SK-N-SH treated with all-trans-retinoic acid at 6 μM for 48 hours (cell line): ENCODE results near the gene KLF11.

Source experiments
- ATAC-seq: fragments of 200-7000 bp; cut with Tn5 transposase; 3 replicates; pipeline ENCODE4 v1.9.1; 2020; ENCODE audit warnings: mild to moderate bottlenecking, moderate library complexity
- ARNTL ChIP-seq: fragments of 450-650 bp; formaldehyde crosslinking; IDR thresholded peaks from 2 replicates; pipeline ENCODE4 v1.5.0; 2020; ENCODE audit warnings: low read depth, mild to moderate bottlenecking, moderate library complexity, borderline replicate concordance
- BACH2 ChIP-seq: fragments of 250-450 bp; sonication (Bioruptor Pico); IDR thresholded peaks from 2 replicates; pipeline ENCODE4 v1.9.0; 2021; ENCODE audit warnings: mild to moderate bottlenecking, borderline replicate concordance
- CSDC2 ChIP-seq: fragments of 250-450 bp; sonication (Bioruptor Pico); IDR thresholded peaks from 2 replicates; pipeline ENCODE4 v1.5.0; 2020; ENCODE audit warnings: mild to moderate bottlenecking, moderate library complexity
- ESRRG ChIP-seq: fragments of 250-450 bp; sonication (Bioruptor Pico); IDR thresholded peaks from 2 replicates; pipeline ENCODE4 v1.6.1; 2021; ENCODE audit warnings: mild to moderate bottlenecking
- GLIS3 ChIP-seq: fragments of 250-450 bp; sonication (Bioruptor Pico); IDR thresholded peaks from 2 replicates; pipeline ENCODE4 v1.5.0; 2020; ENCODE audit warnings: mild to moderate bottlenecking, moderate library complexity
- OSR1 ChIP-seq: fragments of 250-450 bp; sonication (Bioruptor Pico); IDR thresholded peaks from 2 replicates; pipeline ENCODE4 v1.8.0; 2022; ENCODE audit warnings: moderate library complexity, mild to moderate bottlenecking, inconsistent platforms
- PATZ1 ChIP-seq: fragments of 250-450 bp; sonication (Bioruptor Pico); IDR thresholded peaks from 2 replicates; pipeline ENCODE4 v1.8.0; 2020; ENCODE audit warnings: mild to moderate bottlenecking, moderate library complexity, borderline replicate concordance
- PPARA ChIP-seq: fragments of 250-450 bp; sonication (Bioruptor Pico); IDR thresholded peaks from 2 replicates; pipeline ENCODE4 v1.5.0; 2020; ENCODE audit warnings: mild to moderate bottlenecking, borderline replicate concordance
- RARB ChIP-seq: fragments of 250-450 bp; sonication (Bioruptor Pico); IDR thresholded peaks from 2 replicates; pipeline ENCODE4 v1.8.0; 2021; ENCODE audit warnings: mild to moderate bottlenecking, moderate library complexity
- SNAI2 ChIP-seq: fragments of 250-450 bp; sonication (Bioruptor Pico); IDR thresholded peaks from 2 replicates; pipeline ENCODE4 v1.5.0; 2020; ENCODE audit warnings: mild to moderate bottlenecking, moderate library complexity
- TCF4 ChIP-seq: fragments of 250-450 bp; sonication (Bioruptor Pico); IDR thresholded peaks from 2 replicates; pipeline ENCODE4 v1.8.0; 2021; ENCODE audit warnings: mild to moderate bottlenecking, moderate library complexity, borderline replicate concordance
- TSHZ2 ChIP-seq: fragments of 250-450 bp; sonication (Bioruptor Pico); IDR thresholded peaks from 2 replicates; pipeline ENCODE4 v1.5.0; 2020; ENCODE audit warnings: mild to moderate bottlenecking, moderate library complexity
- ZC3H10 ChIP-seq: fragments of 250-450 bp; sonication (Bioruptor Pico); IDR thresholded peaks from 2 replicates; pipeline ENCODE4 v1.5.1; 2021; ENCODE audit warnings: mild to moderate bottlenecking, moderate library complexity
- ZFP3 ChIP-seq: fragments of 250-450 bp; sonication (Bioruptor Pico); IDR thresholded peaks from 2 replicates; pipeline ENCODE4 v1.5.0; 2020; ENCODE audit warnings: mild to moderate bottlenecking, moderate library complexity
- ZFP30 ChIP-seq: fragments of 450-650 bp; formaldehyde crosslinking; IDR thresholded peaks from 2 replicates; pipeline ENCODE4 v1.5.0; 2022; ENCODE audit warnings: mild to moderate bottlenecking, moderate library complexity
- ZNF565 ChIP-seq: fragments of 450-650 bp; formaldehyde crosslinking; conservative IDR thresholded peaks from 2 replicates; pipeline ENCODE4 v1.5.0; 2020; ENCODE audit warnings: low read depth, mild to moderate bottlenecking, moderate library complexity
- ZNF70 ChIP-seq: fragments of 450-650 bp; formaldehyde crosslinking; IDR thresholded peaks from 2 replicates; pipeline ENCODE4 v1.5.0; 2020; ENCODE audit warnings: mild to moderate bottlenecking, moderate library complexity
- ZNF8 ChIP-seq: fragments of 450-650 bp; formaldehyde crosslinking; IDR thresholded peaks from 2 replicates; pipeline ENCODE4 v1.5.0; 2020; ENCODE audit warnings: mild to moderate bottlenecking, moderate library complexity
- TF ChIP-seq, protein P1 (sequence below): fragments of 250-450 bp; sonication (Bioruptor Pico); IDR thresholded peaks from 2 replicates; pipeline ENCODE4 v1.5.1; 2021; ENCODE audit warnings: mild to moderate bottlenecking, moderate library complexity
- TF ChIP-seq, protein P2 (sequence below): fragments of 250-450 bp; sonication (Bioruptor Pico); IDR thresholded peaks from 2 replicates; pipeline ENCODE4 v1.8.0; 2021; ENCODE audit warnings: low read depth, mild to moderate bottlenecking, moderate library complexity, borderline replicate concordance

Gene KLF11

GRCh38 chr2:10076511-10076910, 33.2 kb downstream of the KLF11 start:
- no peak for ATAC-seq
- no peak for TF ChIP-seq RARB (CRISPR knock-in tag)
- no peak for TF ChIP-seq ESRRG
- no peak for TF ChIP-seq PPARA (CRISPR knock-in tag)
- TF ChIP-seq BACH2 (CRISPR knock-in tag), result no peak
- TF ChIP-seq ZFP30 (CRISPR knock-in tag), result no peak
- TF ChIP-seq, protein P1, sequence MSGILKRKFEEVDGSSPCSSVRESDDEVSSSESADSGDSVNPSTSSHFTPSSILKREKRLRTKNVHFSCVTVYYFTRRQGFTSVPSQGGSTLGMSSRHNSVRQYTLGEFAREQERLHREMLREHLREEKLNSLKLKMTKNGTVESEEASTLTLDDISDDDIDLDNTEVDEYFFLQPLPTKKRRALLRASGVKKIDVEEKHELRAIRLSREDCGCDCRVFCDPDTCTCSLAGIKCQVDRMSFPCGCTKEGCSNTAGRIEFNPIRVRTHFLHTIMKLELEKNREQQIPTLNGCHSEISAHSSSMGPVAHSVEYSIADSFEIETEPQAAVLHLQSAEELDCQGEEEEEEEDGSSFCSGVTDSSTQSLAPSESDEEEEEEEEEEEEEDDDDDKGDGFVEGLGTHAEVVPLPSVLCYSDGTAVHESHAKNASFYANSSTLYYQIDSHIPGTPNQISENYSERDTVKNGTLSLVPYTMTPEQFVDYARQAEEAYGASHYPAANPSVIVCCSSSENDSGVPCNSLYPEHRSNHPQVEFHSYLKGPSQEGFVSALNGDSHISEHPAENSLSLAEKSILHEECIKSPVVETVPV (CRISPR knock-in tag), result no peak
- no peak for TF ChIP-seq SNAI2
- no peak for TF ChIP-seq ZNF70 (CRISPR knock-in tag)
- no peak for TF ChIP-seq ZC3H10 (CRISPR knock-in tag)
- TF ChIP-seq ARNTL (CRISPR knock-in tag), result no peak
- no peak for TF ChIP-seq CSDC2 (CRISPR knock-in tag)
- TF ChIP-seq, all 23 proteins: peak for 0

DNA sequence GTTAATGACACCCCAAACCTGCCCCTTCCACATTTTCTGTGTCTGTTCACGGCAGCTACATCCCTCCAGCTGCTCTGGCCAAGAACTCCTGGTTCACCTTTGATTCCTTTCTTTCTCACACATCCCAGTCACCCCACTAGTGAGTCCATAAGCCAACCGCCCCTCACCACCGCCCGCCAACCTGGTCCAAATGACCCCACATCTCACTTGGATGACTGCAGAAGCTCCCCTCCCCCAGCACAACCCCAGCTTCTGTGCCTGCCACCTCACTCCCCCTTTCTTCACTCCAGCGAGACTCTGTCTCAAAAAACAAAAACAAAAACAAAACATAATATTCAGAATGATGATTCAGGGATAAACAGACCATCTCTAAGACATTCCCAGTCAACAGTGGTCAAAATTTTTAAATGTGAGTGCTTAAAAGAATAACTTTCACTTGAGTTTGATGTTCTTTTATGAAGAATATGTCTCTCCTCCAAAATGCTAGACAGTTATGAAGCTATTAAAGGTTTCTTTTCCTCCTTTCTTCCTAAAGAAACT, 33.7 kb downstream of the KLF11 start:
- TF ChIP-seq, protein P2, sequence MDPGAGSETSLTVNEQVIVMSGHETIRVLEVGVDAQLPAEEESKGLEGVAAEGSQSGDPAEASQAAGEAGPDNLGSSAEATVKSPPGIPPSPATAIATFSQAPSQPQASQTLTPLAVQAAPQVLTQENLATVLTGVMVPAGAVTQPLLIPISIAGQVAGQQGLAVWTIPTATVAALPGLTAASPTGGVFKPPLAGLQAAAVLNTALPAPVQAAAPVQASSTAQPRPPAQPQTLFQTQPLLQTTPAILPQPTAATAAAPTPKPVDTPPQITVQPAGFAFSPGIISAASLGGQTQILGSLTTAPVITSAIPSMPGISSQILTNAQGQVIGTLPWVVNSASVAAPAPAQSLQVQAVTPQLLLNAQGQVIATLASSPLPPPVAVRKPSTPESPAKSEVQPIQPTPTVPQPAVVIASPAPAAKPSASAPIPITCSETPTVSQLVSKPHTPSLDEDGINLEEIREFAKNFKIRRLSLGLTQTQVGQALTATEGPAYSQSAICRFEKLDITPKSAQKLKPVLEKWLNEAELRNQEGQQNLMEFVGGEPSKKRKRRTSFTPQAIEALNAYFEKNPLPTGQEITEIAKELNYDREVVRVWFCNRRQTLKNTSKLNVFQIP (CRISPR knock-in tag), result no peak
- no peak for TF ChIP-seq PPARA (CRISPR knock-in tag)
- TF ChIP-seq ARNTL (CRISPR knock-in tag), result no peak
- no peak for TF ChIP-seq ZNF8 (CRISPR knock-in tag)
- TF ChIP-seq PATZ1 (CRISPR knock-in tag), result no peak
- TF ChIP-seq RARB (CRISPR knock-in tag), result no peak
- TF ChIP-seq SNAI2, result no peak
- TF ChIP-seq TSHZ2, result no peak
- no peak for TF ChIP-seq BACH2 (CRISPR knock-in tag)
- TF ChIP-seq CSDC2 (CRISPR knock-in tag), result no peak
- no peak for TF ChIP-seq GLIS3 (CRISPR knock-in tag)
- TF ChIP-seq ZFP30 (CRISPR knock-in tag), result no peak
- no peak for TF ChIP-seq ZFP3 (CRISPR knock-in tag)
- TF ChIP-seq TCF4, result no peak
- TF ChIP-seq ZNF70 (CRISPR knock-in tag), result no peak
- no peak for TF ChIP-seq OSR1 (CRISPR knock-in tag)
- no peak for TF ChIP-seq ZC3H10 (CRISPR knock-in tag)
- no peak for TF ChIP-seq ESRRG
- ATAC-seq, result no peak

DNA sequence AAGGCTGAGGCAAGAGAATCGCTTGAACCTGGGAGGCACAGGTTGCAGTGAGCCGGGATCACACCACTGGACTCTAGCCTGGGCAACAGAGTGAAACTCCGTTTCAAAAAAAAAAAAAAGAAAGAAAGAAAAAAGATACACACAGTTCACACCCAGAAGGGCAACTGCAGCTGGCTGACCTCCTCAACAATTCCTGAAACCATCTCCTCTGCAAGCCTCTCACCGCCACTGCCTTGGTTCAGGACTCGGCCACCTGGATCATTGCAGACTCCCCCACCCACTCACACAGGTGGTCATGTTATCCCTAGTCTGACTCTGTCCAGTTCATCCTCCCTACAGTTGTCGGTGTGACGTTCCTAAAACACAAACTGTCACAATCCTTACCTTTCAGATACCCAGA, 34.7 kb downstream of the KLF11 start:
- TF ChIP-seq TCF4 (no peak), ESRRG (no peak), TSHZ2 (no peak), ZNF565 (CRISPR knock-in tag) (no peak), ZNF70 (CRISPR knock-in tag) (no peak), GLIS3 (CRISPR knock-in tag) (no peak), PATZ1 (CRISPR knock-in tag) (no peak), CSDC2 (CRISPR knock-in tag) (no peak), BACH2 (CRISPR knock-in tag) (no peak)
- TF ChIP-seq, protein P2 (CRISPR knock-in tag), result no peak
- ATAC-seq, result no peak
